HCT116 (cell line): ENCODE results near the gene CEACAM19.

Experiments used
- CEBPB ChIP-seq: IDR thresholded peaks from 2 replicates; pipeline ENCODE4 v1.6.1; 2012; ENCODE audit warnings: low read depth
- EZH2phosphoT487 ChIP-seq: fragments of 200-600 bp; IDR thresholded peaks from 2 replicates; pipeline ENCODE4 v1.6.1; 2018; ENCODE audit warnings: antibody characterized with exemption, borderline replicate concordance
- REST ChIP-seq: IDR thresholded peaks from 2 replicates; pipeline ENCODE4 v1.6.1; 2012; ENCODE audit warnings: low read depth
- TF ChIP-seq, protein P1 (sequence below), 3 experiments: fragments of 200-600 bp in 1 of 3; sonication (generic) in 1 of 3; IDR thresholded peaks in 2 of 3; conservative IDR thresholded peaks in 1 of 3; 2 replicates each; pipeline ENCODE4 v1.5.1; 2012 to 2017; ENCODE audit warnings: low read depth in 2 of 3, low read length in 2 of 3, antibody characterized with exemption in 1 of 3, borderline replicate concordance in 1 of 3, control low read depth in 1 of 3, mild to moderate bottlenecking in 1 of 3, mixed read lengths in 1 of 3, mixed run types in 1 of 3, moderate library complexity in 1 of 3; ENCODE audit not compliant: insufficient read depth in 1 of 3

DNA sequence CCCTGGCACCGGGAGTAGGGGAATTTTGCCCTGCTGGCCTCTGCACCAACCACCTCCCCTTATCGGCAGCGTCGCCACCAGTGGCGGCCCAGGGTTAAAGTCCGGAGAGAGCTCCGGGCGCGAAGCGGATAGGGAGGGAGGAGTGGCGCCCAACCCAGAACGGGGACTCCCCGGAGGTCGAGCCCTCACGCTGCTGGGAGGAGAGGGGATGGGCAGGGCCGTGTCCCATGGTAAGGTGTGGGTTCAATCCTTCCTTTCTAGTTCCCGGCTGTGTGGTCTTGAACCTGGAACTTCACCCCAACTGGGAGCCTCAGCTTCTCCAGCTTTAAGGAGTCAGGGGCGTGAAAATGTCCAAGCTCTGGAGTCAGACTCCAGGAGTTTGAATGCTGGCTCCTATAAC lies 54.0 kb downstream of the CEACAM19 start:
- no peak for TF ChIP-seq EZH2phosphoT487
- no peak for TF ChIP-seq REST
- TF ChIP-seq, protein P1, sequence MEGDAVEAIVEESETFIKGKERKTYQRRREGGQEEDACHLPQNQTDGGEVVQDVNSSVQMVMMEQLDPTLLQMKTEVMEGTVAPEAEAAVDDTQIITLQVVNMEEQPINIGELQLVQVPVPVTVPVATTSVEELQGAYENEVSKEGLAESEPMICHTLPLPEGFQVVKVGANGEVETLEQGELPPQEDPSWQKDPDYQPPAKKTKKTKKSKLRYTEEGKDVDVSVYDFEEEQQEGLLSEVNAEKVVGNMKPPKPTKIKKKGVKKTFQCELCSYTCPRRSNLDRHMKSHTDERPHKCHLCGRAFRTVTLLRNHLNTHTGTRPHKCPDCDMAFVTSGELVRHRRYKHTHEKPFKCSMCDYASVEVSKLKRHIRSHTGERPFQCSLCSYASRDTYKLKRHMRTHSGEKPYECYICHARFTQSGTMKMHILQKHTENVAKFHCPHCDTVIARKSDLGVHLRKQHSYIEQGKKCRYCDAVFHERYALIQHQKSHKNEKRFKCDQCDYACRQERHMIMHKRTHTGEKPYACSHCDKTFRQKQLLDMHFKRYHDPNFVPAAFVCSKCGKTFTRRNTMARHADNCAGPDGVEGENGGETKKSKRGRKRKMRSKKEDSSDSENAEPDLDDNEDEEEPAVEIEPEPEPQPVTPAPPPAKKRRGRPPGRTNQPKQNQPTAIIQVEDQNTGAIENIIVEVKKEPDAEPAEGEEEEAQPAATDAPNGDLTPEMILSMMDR (IDR thresholded peaks at IDR 0.05 in 2 of 3, conservative IDR thresholded peaks at IDR 0.05 in 1 of 3; ENCODE audit: borderline replicate concordance in 1 of 3, insufficient read depth in 1 of 3, low read depth in 2 of 3, low read length in 2 of 3): no peak
- no peak for TF ChIP-seq CEBPB
